Brain microvascular endothelial cell (primary cell): ENCODE results near the gene NSG1.

ENCODE experiments used
- DNase-seq: peaks from one replicate; pipeline ENCODE4 v3.0.0-alpha.2; 2020
- H3K27ac ChIP-seq: fragments of 250-450 bp; sonication (Bioruptor Pico); 2 replicates; pipeline ENCODE4 v1.5.1; 2020; ENCODE audit warnings: mild to moderate bottlenecking, moderate library complexity
- H3K27me3 ChIP-seq: fragments of 250-450 bp; sonication (Bioruptor Pico); replicated peaks from 2 replicates; pipeline ENCODE4 v1.5.1; 2020; ENCODE audit warnings: mild to moderate bottlenecking
- H3K36me3 ChIP-seq: fragments of 250-450 bp; sonication (Bioruptor Pico); replicated peaks from 2 replicates; pipeline ENCODE4 v1.5.1; 2020; ENCODE audit warnings: mild to moderate bottlenecking
- H3K4me3 ChIP-seq: 2 replicates; pipeline ENCODE4 v1.5.1; 2011; ENCODE audit warnings: low read depth, mild to moderate bottlenecking, control low read depth, low read length, moderate library complexity
- in situ Hi-C: cut with HindIII; loops from 2 replicates; pipeline ENCODE4 v1.10.0; 2017; ENCODE audit warnings: low sequenced_read_pairs, low pct_ligation_motif_present
- TF ChIP-seq, protein P1 (sequence below): IDR thresholded peaks from 2 replicates; pipeline ENCODE4 v1.5.1; 2011; ENCODE audit warnings: low read depth, mild to moderate bottlenecking, moderate library complexity, low read length, control low read depth, inconsistent platforms; ENCODE audit errors: missing control alignments

The NSG1 gene

DNA sequence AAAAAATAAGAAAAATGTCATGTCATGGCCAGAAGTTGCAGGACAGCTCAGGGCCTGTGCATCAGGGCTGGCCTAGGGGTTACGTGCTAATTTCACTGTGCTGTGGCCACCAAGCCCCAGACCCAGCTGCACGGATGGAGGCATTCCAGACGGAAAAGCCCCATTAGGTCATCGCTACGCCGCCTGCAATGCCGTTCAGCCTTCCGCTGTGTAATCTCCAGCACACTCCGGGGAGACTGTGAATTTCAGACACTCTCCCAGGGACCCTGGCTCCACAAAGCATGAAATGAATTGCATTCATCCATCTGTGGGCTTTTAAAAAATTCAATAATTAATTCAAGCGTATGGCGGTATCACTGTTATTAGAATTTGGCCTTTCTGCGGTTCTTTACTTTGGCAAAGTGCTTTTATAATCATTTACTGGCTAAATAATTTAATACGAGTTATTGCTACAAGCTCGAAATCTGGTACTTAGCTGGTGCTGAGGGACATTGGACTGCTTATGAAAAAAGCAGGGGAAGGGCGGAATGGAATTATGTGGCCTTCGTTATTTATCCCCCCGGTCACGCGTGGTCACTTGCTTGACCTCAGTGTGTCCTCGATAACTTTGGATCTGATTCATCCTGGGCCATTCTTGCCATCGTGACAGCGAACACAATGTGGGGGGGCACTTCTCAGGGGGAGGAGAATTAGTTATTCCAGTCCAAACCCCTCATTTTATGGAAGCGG, 9.0 kb upstream of the NSG1 start:
- TF ChIP-seq, protein P1, sequence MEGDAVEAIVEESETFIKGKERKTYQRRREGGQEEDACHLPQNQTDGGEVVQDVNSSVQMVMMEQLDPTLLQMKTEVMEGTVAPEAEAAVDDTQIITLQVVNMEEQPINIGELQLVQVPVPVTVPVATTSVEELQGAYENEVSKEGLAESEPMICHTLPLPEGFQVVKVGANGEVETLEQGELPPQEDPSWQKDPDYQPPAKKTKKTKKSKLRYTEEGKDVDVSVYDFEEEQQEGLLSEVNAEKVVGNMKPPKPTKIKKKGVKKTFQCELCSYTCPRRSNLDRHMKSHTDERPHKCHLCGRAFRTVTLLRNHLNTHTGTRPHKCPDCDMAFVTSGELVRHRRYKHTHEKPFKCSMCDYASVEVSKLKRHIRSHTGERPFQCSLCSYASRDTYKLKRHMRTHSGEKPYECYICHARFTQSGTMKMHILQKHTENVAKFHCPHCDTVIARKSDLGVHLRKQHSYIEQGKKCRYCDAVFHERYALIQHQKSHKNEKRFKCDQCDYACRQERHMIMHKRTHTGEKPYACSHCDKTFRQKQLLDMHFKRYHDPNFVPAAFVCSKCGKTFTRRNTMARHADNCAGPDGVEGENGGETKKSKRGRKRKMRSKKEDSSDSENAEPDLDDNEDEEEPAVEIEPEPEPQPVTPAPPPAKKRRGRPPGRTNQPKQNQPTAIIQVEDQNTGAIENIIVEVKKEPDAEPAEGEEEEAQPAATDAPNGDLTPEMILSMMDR: no peak
- Histone ChIP-seq H3K36me3 (no peaks in the 10 kb centered on the region), H3K27me3 (peaks cover 6% of the 10 kb centered on the region), H3K27ac (no peak overlapping the region), H3K4me3 (no peak overlapping the region)
- no peak for DNase-seq
- in situ Hi-C loops: no loop called here

DNA sequence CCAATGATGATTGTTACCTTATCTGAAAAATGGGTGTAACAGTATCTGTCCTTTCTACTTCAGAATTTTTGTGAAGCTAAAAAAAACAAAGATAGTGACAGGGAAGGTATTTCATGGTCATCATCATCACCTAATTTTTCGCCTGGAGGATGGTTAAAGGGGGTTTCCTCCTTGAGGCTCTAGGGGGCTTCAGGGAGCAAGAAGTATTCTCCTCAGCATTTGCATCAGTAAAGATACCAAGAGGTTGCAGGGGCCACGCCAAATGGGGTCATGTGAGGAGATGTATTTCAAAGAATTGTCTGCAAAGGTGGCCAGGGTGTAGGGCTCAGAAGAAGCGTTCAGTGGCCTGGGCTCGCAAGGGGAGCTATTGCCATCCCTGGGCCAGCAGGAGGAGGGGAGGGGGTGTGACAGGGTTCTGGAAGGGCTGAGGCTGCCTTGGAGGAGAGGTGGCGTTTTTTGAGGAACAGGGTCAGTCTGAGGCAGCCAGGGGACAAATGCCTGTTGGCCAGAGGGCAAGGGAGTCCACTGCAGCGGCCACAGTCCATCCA, 7.3 kb upstream of the NSG1 start:
- Histone ChIP-seq H3K4me3 (no peak overlapping the region), H3K36me3 (no peaks in the 10 kb centered on the region), H3K27ac (no peak overlapping the region), H3K27me3 (peaks cover 16% of the 10 kb centered on the region)
- no peak for DNase-seq
- TF ChIP-seq, protein P1: no peak
- in situ Hi-C loops: no loop called here

DNA sequence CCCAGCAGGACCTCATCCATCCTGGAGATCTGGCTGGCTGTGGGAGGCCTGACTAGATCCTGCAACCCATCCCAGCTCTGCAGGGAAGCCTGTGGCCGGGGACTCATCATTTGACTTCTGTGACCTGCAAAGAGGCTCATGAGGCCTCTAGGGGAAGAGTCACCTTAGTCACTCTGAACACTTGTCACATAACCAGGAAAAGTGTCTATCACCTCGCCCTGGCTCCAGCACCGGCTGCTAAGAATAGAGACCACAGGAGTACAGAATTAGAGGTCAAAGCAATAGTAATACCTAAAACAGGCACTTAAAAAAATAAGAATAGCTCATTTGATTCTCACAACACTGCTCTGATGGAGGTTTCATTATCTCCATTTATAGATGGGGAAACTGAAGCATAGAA, 3.8 kb upstream of the NSG1 start:
- DNase-seq: no peak
- in situ Hi-C loops: no loop called here
- no peak overlapping the region for H3K4me3 ChIP-seq
- no peak overlapping the region for H3K27ac ChIP-seq
- H3K27me3 ChIP-seq: peaks cover 45% of the 10 kb centered on the region
- H3K36me3 ChIP-seq: no peaks in the 10 kb centered on the region
- TF ChIP-seq, protein P1: no peak

DNA sequence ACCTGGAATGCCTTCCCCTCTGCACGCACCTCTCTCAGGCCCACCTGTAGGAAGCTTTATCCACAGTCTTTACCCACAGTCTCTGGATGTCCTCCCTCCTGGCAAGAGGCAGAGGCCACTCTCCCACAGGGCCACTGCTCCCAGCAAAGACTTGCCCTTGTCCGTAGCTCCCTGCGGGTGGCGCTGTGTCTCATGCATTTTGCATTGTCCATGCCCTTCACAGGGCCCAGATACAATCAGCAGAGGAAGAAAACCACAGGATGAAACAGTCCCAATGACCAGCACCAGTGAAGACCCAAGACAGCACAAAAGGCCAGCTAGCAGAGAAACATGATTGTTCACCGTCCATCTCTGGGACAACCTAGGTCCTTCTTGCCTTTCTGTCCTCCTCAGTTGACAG, 2.1 kb upstream of the NSG1 start:
- TF ChIP-seq, protein P1: peak; percentile 55
- Histone ChIP-seq H3K4me3 (no peak overlapping the region), H3K27me3 (peaks cover 53% of the 10 kb centered on the region), H3K36me3 (no peaks in the 10 kb centered on the region), H3K27ac (no peak overlapping the region)
- in situ Hi-C loops: no loop called here
- no peak for DNase-seq

DNA sequence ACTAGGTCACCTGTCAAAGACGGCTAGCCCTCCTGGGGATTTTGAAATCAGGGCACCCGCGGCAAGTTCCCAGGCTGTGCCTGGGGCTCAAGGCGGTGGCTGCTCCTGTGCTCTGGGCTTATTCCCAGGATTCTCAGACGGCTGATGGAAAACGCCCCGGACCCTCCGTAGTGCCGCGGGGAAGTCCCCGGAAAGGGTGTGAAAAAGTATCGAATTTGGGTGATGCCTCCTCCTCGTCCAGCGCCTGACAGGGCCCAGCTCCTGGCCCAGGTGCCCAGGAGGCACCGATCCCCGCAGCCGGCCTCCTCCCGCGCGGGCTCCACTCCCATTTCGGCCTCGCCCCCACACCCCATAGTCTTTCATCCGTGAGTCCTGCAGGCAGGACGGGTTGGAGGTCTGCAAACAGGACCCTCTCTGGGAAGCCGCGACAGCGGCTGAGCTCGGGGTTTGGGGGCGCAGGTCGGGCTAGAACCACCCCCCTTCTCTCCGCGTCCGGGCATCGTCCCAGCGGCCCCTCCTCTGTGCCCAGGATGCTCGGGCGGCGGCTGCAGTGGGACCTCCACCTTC, 1.1 kb upstream of the NSG1 start:
- DNase-seq: no peak
- in situ Hi-C loops: no loop called here
- TF ChIP-seq, protein P1: no peak
- no peak overlapping the region for H3K27ac ChIP-seq
- H3K36me3 ChIP-seq: no peaks in the 10 kb centered on the region
- no peak overlapping the region for H3K4me3 ChIP-seq
- peaks cover 56% of the 10 kb centered on the region for H3K27me3 ChIP-seq
